ENCODE measurements around the gene PMF1. TPM values are rescaled to one million over a fixed set of nuclear protein-coding genes. Genes with fewer than 3 reads are reported as not detected.

The PMF1 gene
- total RNA-seq, 1 donor from 2014 or later, result 83.3 TPM

- H3K4me3 Mint-ChIP-seq, result no peak overlapping the region
- H3K27ac Mint-ChIP-seq (ENCODE audit: unreplicated experiment), result no peak overlapping the region
- H3K36me3 Mint-ChIP-seq (ENCODE audit: low read depth), result peaks cover 15% of the 10 kb centered on the region
- no peak for DNase-seq (ENCODE audit: low read depth, low spot score)
- no peak for TF ChIP-seq CTCF (conservative IDR thresholded peaks at IDR 0.05)
- no peaks in the 10 kb centered on the region for H3K9me3 Mint-ChIP-seq
- H3K27me3 Mint-ChIP-seq (ENCODE audit: low read depth), result no peaks in the 10 kb centered on the region
- H3K4me1 Mint-ChIP-seq, result peaks cover 14% of the 10 kb centered on the region
Measured at GRCh38 chr1:156253634-156254033, 40.8 kb downstream of the PMF1 start.

- H3K4me3 Mint-ChIP-seq, result no peak overlapping the region
- H3K27ac Mint-ChIP-seq (ENCODE audit: unreplicated experiment), result no peak overlapping the region
- H3K36me3 Mint-ChIP-seq (ENCODE audit: low read depth), result peaks cover 25% of the 10 kb centered on the region
- peaks cover 11% of the 10 kb centered on the region for H3K4me1 Mint-ChIP-seq
- TF ChIP-seq CTCF (conservative IDR thresholded peaks at IDR 0.05), result no peak
- H3K9me3 Mint-ChIP-seq, result no peaks in the 10 kb centered on the region
- DNase-seq (ENCODE audit: low read depth, low spot score), result no peak
- no peaks in the 10 kb centered on the region for H3K27me3 Mint-ChIP-seq (ENCODE audit: low read depth)
Measured at GRCh38 chr1:156257711-156258110, 44.9 kb downstream of the PMF1 start.

- Mint-ChIP-seq H3K4me1 (peaks cover 11% of the 10 kb centered on the region), H3K36me3 (ENCODE audit: low read depth) (peaks cover 24% of the 10 kb centered on the region), H3K4me3 (no peak overlapping the region), H3K27me3 (ENCODE audit: low read depth) (no peaks in the 10 kb centered on the region), H3K27ac (ENCODE audit: unreplicated experiment) (no peak overlapping the region), H3K9me3 (no peaks in the 10 kb centered on the region)
- no peak for TF ChIP-seq CTCF (conservative IDR thresholded peaks at IDR 0.05)
- no peak for DNase-seq (ENCODE audit: low read depth, low spot score)
Measured at GRCh38 chr1:156258859-156259258, 46.1 kb downstream of the PMF1 start.

GRCh38 chr1:156259805-156260204 lies 47.0 kb downstream of the PMF1 start:
- DNase-seq (ENCODE audit: low read depth, low spot score), result no peak
- no peak overlapping the region for H3K4me3 Mint-ChIP-seq
- TF ChIP-seq CTCF (conservative IDR thresholded peaks at IDR 0.05), result no peak
- H3K27me3 Mint-ChIP-seq (ENCODE audit: low read depth), result no peaks in the 10 kb centered on the region
- no peaks in the 10 kb centered on the region for H3K9me3 Mint-ChIP-seq
- H3K36me3 Mint-ChIP-seq (ENCODE audit: low read depth), result peaks cover 24% of the 10 kb centered on the region
- H3K4me1 Mint-ChIP-seq, result peaks cover 11% of the 10 kb centered on the region
- H3K27ac Mint-ChIP-seq (ENCODE audit: unreplicated experiment), result no peak overlapping the region

GRCh38 chr1:156260896-156261295 lies 48.1 kb downstream of the PMF1 start:
- peak overlapping the region; percentile 81 for H3K27ac Mint-ChIP-seq (ENCODE audit: unreplicated experiment)
- H3K4me1 Mint-ChIP-seq, result peaks cover 11% of the 10 kb centered on the region
- no peak for DNase-seq (ENCODE audit: low read depth, low spot score)

More at GRCh38 chr1:156260896-156261295, 48.1 kb downstream of the PMF1 start:
- TF ChIP-seq CTCF (conservative IDR thresholded peaks at IDR 0.05), result no peak
- Mint-ChIP-seq H3K27me3 (ENCODE audit: low read depth) (no peaks in the 10 kb centered on the region), H3K4me3 (no peak overlapping the region), H3K9me3 (no peaks in the 10 kb centered on the region), H3K36me3 (ENCODE audit: low read depth) (peaks cover 32% of the 10 kb centered on the region)

Data from neural crest cell (in vitro differentiated cells).